ENCODE data around the gene NELFCD.

NELFCD gene

GRCh38 chr20:59025086-59025485, 44.0 kb downstream of the NELFCD start:
- H3K4me3 ChIP-seq (ENCODE audit: low read depth, low read length), result no peak overlapping the region
- no peak for TF ChIP-seq CTCF (IDR thresholded peaks at IDR 0.05; ENCODE audit: low read depth, low read length)

GRCh38 chr20:59025511-59025910, 44.5 kb downstream of the NELFCD start:
- TF ChIP-seq CTCF (IDR thresholded peaks at IDR 0.05; ENCODE audit: low read depth, low read length), result no peak
- H3K4me3 ChIP-seq (ENCODE audit: low read depth, low read length), result no peak overlapping the region

GRCh38 chr20:59026904-59027740, 46.1 kb downstream of the NELFCD start:
- no peak for TF ChIP-seq CTCF (IDR thresholded peaks at IDR 0.05; ENCODE audit: low read depth, low read length)
- no peak overlapping the region for H3K4me3 ChIP-seq (ENCODE audit: low read depth, low read length)

GRCh38 chr20:59027741-59028320, 46.8 kb downstream of the NELFCD start:
- TF ChIP-seq CTCF (IDR thresholded peaks at IDR 0.05; ENCODE audit: low read depth, low read length), result no peak

GRCh38 chr20:59028812-59029211, 47.8 kb downstream of the NELFCD start:
- H3K4me3 ChIP-seq (ENCODE audit: low read depth, low read length), result peak overlapping the region; percentile 45

More at GRCh38 chr20:59027741-59028320, 46.8 kb downstream of the NELFCD start:
- no peak overlapping the region for H3K4me3 ChIP-seq (ENCODE audit: low read depth, low read length)

GRCh38 chr20:59030911-59031563, 50.0 kb downstream of the NELFCD start:
- TF ChIP-seq CTCF (IDR thresholded peaks at IDR 0.05; ENCODE audit: low read depth, low read length), result no peak
- H3K4me3 ChIP-seq (ENCODE audit: low read depth, low read length), result peak overlapping the region; percentile 82

More at GRCh38 chr20:59028812-59029211, 47.8 kb downstream of the NELFCD start:
- TF ChIP-seq CTCF (IDR thresholded peaks at IDR 0.05; ENCODE audit: low read depth, low read length), result no peak

All from WI38 (cell line).